HFFc6 (cell line): Measurements from ENCODE around the gene RASA1. TPM values are rescaled to one million over a fixed set of nuclear protein-coding genes. Genes with fewer than 3 reads are reported as not detected.
A peak's percentile ranks its signal among the peaks of the same experiment; 100 is the strongest.

ENCODE experiments used
- DNase-seq: peaks from one replicate; pipeline ENCODE4 v3.0.0-alpha.2; 2018
- H3K27ac Mint-ChIP-seq: 2 replicates; pipeline ENCODE4 v1.8.0; 2020; ENCODE audit warnings: mild to moderate bottlenecking, mixed read lengths
- H3K27me3 Mint-ChIP-seq: 2 replicates; pipeline ENCODE4 v1.8.0; 2021; ENCODE audit warnings: mild to moderate bottlenecking, moderate library complexity, mixed read lengths; ENCODE audit not compliant: insufficient read depth
- H3K36me3 Mint-ChIP-seq: 2 replicates; pipeline ENCODE4 v1.8.0; 2021; ENCODE audit warnings: low read depth, mixed read lengths
- H3K4me1 Mint-ChIP-seq: 2 replicates; pipeline ENCODE4 v1.8.0; 2020; ENCODE audit warnings: low read depth, mixed read lengths
- H3K4me3 Mint-ChIP-seq: 2 replicates; pipeline ENCODE4 v1.8.0; 2020; ENCODE audit warnings: mild to moderate bottlenecking, moderate library complexity, mixed read lengths
- H3K9me3 Mint-ChIP-seq: 2 replicates; pipeline ENCODE4 v1.8.0; 2020; ENCODE audit warnings: mild to moderate bottlenecking, mixed read lengths
- total RNA-seq, 6 experiments: library from RNA; stranded (reverse); fragmentation: NEBNext Ultra II Directional; extraction: Animal tissue kit (Norgen Biotek cat#: 25700); gene quantifications; 2 replicates in 1 of 6; 3 replicates in 5 of 6; pipeline ENCODE4 v1.2.3, GENCODE V29; 2021
- TF ChIP-seq, protein P1 (sequence below): fragments of 200-600 bp; sonication (generic); IDR thresholded peaks from 2 replicates; pipeline ENCODE4 v1.5.0; 2021; ENCODE audit warnings: antibody characterized with exemption, mild to moderate bottlenecking

Gene RASA1
- total RNA-seq, 6 experiments from 2014 or later = 61.6 to 89.8 (median 64.9) TPM

DNA sequence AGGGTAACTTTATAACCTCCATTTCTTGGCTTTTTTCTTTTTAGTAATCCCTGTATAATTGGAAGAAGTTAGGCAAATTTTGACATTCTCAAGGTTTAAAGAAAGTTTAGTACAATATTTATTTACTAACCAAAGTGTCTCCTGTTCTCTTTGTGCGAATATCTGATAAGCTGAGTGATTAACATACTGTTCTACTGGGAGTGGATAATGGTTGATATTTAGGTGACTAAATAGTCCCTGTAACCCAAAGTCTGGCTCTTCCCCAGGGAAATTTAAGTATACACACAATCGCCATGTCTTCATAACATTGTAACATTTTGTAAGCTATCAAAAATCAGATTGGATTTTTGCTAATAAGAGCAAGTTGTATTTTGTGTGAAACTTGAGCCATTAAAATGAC is 105.0 kb downstream of the RASA1 start:
- no peak for DNase-seq
- H3K36me3 Mint-ChIP-seq = peaks cover 56% of the 10 kb centered on the region
- peak overlapping the region; percentile 10; the same call in 1 of the 2 replicates for H3K27ac Mint-ChIP-seq
- TF ChIP-seq, protein P1, sequence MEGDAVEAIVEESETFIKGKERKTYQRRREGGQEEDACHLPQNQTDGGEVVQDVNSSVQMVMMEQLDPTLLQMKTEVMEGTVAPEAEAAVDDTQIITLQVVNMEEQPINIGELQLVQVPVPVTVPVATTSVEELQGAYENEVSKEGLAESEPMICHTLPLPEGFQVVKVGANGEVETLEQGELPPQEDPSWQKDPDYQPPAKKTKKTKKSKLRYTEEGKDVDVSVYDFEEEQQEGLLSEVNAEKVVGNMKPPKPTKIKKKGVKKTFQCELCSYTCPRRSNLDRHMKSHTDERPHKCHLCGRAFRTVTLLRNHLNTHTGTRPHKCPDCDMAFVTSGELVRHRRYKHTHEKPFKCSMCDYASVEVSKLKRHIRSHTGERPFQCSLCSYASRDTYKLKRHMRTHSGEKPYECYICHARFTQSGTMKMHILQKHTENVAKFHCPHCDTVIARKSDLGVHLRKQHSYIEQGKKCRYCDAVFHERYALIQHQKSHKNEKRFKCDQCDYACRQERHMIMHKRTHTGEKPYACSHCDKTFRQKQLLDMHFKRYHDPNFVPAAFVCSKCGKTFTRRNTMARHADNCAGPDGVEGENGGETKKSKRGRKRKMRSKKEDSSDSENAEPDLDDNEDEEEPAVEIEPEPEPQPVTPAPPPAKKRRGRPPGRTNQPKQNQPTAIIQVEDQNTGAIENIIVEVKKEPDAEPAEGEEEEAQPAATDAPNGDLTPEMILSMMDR = no peak
- no peaks in the 10 kb centered on the region for H3K4me1 Mint-ChIP-seq
- H3K27me3 Mint-ChIP-seq = no peaks in the 10 kb centered on the region
- H3K4me3 Mint-ChIP-seq = no peak overlapping the region
- H3K9me3 Mint-ChIP-seq = no peaks in the 10 kb centered on the region

DNA sequence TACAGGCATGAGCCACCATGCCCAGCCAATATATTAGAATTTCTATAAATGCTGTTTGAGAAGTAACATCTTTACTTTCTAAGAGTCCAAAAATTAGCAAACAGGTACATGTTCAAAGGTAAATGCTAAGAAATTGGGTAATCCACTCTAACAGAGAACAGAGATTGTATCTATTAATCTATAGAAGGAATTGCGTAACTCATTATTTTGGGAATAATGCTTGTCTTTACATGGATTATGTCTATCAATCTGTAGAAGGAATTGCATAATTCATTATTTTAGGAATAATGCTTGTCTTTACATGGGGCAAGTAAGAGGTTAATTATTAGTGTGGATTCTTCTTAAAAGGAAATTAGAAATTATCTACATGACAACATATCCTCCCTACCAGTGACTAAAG is 114.5 kb downstream of the RASA1 start:
- no peaks in the 10 kb centered on the region; the same call in 1 of the 2 replicates for H3K27me3 Mint-ChIP-seq
- H3K4me3 Mint-ChIP-seq = no peak overlapping the region
- H3K4me1 Mint-ChIP-seq = peaks cover 37% of the 10 kb centered on the region
- peaks cover 30% of the 10 kb centered on the region for H3K36me3 Mint-ChIP-seq
- H3K27ac Mint-ChIP-seq = no peak overlapping the region; the same call in 1 of the 2 replicates
- TF ChIP-seq, protein P1 = no peak
- DNase-seq = no peak
- H3K9me3 Mint-ChIP-seq = no peaks in the 10 kb centered on the region

DNA sequence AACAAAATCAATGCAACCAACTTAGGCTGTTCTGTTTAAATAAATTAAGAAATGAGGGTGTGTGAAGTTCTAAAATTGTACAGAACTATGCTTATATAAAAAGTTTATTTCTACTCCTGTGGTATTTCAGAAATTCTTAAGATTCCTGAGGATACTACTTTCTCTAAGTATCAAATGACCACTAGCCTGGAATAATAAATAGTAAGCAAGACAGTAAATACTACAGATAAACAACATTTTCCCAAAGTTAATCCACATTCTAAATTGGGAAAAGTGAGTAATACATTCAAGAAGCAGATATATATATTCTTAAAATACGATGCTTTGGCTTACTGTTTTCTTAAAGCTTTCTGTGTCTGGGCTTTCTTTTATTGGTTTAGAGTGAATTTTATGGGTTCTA is 115.5 kb downstream of the RASA1 start:
- Mint-ChIP-seq H3K4me3 (peak overlapping the region; percentile 53), H3K4me1 (peaks cover 37% of the 10 kb centered on the region), H3K9me3 (no peaks in the 10 kb centered on the region), H3K27ac (peak overlapping the region; percentile 46), H3K27me3 (no peaks in the 10 kb centered on the region; the same call in 1 of the 2 replicates), H3K36me3 (peaks cover 37% of the 10 kb centered on the region)
- peak; percentile 62 for DNase-seq
- TF ChIP-seq, protein P1 = no peak

DNA sequence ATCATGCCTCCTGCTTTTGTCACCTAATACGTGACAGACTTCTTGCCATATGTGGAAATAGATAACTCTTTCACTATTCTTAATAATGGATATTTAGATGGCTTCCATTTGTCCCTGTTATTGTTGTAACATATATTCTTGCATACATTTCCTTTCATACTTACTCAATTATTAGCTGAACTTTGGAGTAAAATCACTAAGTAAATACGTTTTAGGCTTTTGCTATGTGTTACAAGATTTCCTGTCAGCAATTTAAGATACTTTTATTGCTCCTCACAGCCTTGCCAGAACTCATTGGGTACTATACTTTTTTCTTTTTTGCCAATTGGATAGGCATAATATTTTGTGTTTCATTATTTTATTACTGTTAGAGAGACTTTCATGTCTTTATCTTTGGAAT is 118.1 kb downstream of the RASA1 start:
- no peaks in the 10 kb centered on the region; the same call in 1 of the 2 replicates for H3K27me3 Mint-ChIP-seq
- H3K4me3 Mint-ChIP-seq = no peak overlapping the region
- H3K36me3 Mint-ChIP-seq = peaks cover 47% of the 10 kb centered on the region
- H3K9me3 Mint-ChIP-seq = no peaks in the 10 kb centered on the region
- TF ChIP-seq, protein P1 = no peak
- peaks cover 44% of the 10 kb centered on the region for H3K4me1 Mint-ChIP-seq
- DNase-seq = no peak
- H3K27ac Mint-ChIP-seq = peak overlapping the region; percentile 14; the same call in 1 of the 2 replicates

DNA sequence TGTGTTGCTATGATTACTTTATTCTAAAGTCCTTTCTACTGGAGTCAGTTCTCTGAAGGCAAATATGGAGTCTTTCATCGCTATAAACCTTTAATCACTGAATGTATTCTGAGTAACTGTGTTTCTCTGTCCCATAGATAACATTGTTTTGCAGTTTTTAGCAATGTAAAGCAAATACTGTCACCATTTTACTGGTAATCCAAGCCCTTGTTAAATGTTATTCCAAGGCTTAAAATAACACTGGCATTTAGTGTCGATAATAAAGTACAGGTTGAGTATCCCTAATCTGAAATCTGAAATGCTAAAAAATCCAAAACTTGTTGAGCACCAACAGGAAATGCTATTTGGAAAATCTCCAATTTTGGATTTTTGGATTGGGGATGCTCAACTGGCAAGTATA is 120.4 kb downstream of the RASA1 start:
- H3K9me3 Mint-ChIP-seq = no peaks in the 10 kb centered on the region
- peaks cover 58% of the 10 kb centered on the region for H3K36me3 Mint-ChIP-seq
- no peaks in the 10 kb centered on the region for H3K27me3 Mint-ChIP-seq
- DNase-seq = no peak
- no peak overlapping the region for H3K4me3 Mint-ChIP-seq
- peaks cover 50% of the 10 kb centered on the region for H3K4me1 Mint-ChIP-seq
- TF ChIP-seq, protein P1 = no peak
- no peak overlapping the region for H3K27ac Mint-ChIP-seq
